NOMO-1 treated with dmso at 0.1 percent for 144 hours (cell line): Measurements from ENCODE around the gene RNF20.
"Not testable (repeated sequence)": the region's sequence is repeated elsewhere in the genome, so short reads cannot be mapped to it uniquely, and the experiment has no call there.

Source experiments
- DNase-seq: peaks from one replicate; lab custom pipeline; 2025; ENCODE audit not compliant: unreplicated experiment; lab: John Stamatoyannopoulos, UW

Gene RNF20

GRCh38 chr9:101533334-101534204 lies at the start of gene RNF20:
Gene RNF20, plus strand, starts transcription at chr9:101533853. Its CDS starts 1,571 bp downstream, at chr9:101535424.
- DNase-seq = peak; percentile 98

GRCh38 chr9:101484046-101484445 lies 49.6 kb upstream of the RNF20 start:
- DNase-seq = no peak

- DNase-seq = no peak
Measured at GRCh38 chr9:101485924-101486692, 47.5 kb upstream of the RNF20 start.

GRCh38 chr9:101486693-101487442 lies 46.8 kb upstream of the RNF20 start:
- no peak for DNase-seq

- no peak for DNase-seq
Measured at GRCh38 chr9:101487443-101487840, 46.2 kb upstream of the RNF20 start.

- no peak for DNase-seq
Measured at GRCh38 chr9:101495810-101496209, 37.8 kb upstream of the RNF20 start.

GRCh38 chr9:101498323-101498722 lies 35.3 kb upstream of the RNF20 start:
- no peak for DNase-seq

GRCh38 chr9:101504188-101504587 lies 29.5 kb upstream of the RNF20 start:
- no peak for DNase-seq

GRCh38 chr9:101508211-101508610 lies 25.4 kb upstream of the RNF20 start:
- no peak for DNase-seq

- DNase-seq = no peak
Measured at GRCh38 chr9:101509572-101509971, 24.1 kb upstream of the RNF20 start.

- DNase-seq = no peak
Measured at GRCh38 chr9:101510459-101510858, 23.2 kb upstream of the RNF20 start.

GRCh38 chr9:101511009-101511408 lies 22.6 kb upstream of the RNF20 start:
- no peak for DNase-seq

GRCh38 chr9:101512116-101512515 lies 21.5 kb upstream of the RNF20 start:
- DNase-seq = peak; percentile 20

- no peak for DNase-seq
Measured at GRCh38 chr9:101513351-101513750, 20.3 kb upstream of the RNF20 start.

GRCh38 chr9:101514071-101514470 lies 19.6 kb upstream of the RNF20 start:
- DNase-seq = no peak

- DNase-seq = no peak
Measured at GRCh38 chr9:101516655-101517054, 17.0 kb upstream of the RNF20 start.

- not testable (repeated sequence) for DNase-seq
Measured at GRCh38 chr9:101518489-101518888, 15.2 kb upstream of the RNF20 start.

- no peak for DNase-seq
Measured at GRCh38 chr9:101524371-101524770, 9.3 kb upstream of the RNF20 start.

GRCh38 chr9:101527066-101527465 lies 6.6 kb upstream of the RNF20 start:
- no peak for DNase-seq

- DNase-seq = no peak
Measured at GRCh38 chr9:101528015-101528414, 5.6 kb upstream of the RNF20 start.

GRCh38 chr9:101530076-101530711 lies 3.5 kb upstream of the RNF20 start:
- peak; percentile 71 for DNase-seq
